HCT116 (cell line): ENCODE data around the gene DRD4. TPM values are rescaled to one million over a fixed set of nuclear protein-coding genes. Genes with fewer than 3 reads are reported as not detected.

Experiments used
- ATAC-seq: fragments of 200-7000 bp; cut with Tn5 transposase; 2 replicates; pipeline ENCODE4 v1.9.1; 2020; ENCODE audit warnings: mild to moderate bottlenecking, moderate library complexity
- BruUV-seq: library from RNA; stranded (reverse); fragments of 400-500 nt; replicated peaks from 2 replicates; lab custom pipeline; 2021; lab: Mats Ljungman, UMichigan
- CTCF ChIA-PET: fragments of 300-600 bp; sonication (Branson Sonifier 250); formaldehyde crosslinking; loops from one replicate; lab custom pipeline; 2021; ENCODE audit warnings: antibody characterized with exemption; lab: Charles Lee
- POLR2A ChIA-PET: fragments of 300-600, 350-600 bp; sonication (Branson Sonifier 250); formaldehyde crosslinking; loops from one replicate; lab custom pipeline; 2021; ENCODE audit warnings: antibody characterized with exemption; lab: Charles Lee
- RAD21 ChIA-PET, 2 experiments: fragments of 300-600 bp; sonication (Branson Sonifier 250); formaldehyde crosslinking; loops; one replicate each; lab custom pipeline; 2023; ENCODE audit warnings: low total read pairs in 2 of 2; ENCODE audit not compliant: uncharacterized antibody in 2 of 2, unreplicated experiment in 2 of 2, low non-redundant PET in 1 of 2; lab: Charles Lee
- DNase-seq: peaks from one replicate; pipeline ENCODE4 v3.0.0-alpha.2; 2010; ENCODE audit warnings: low read depth, low spot score
- H2AFZ ChIP-seq: fragments of 200-600 bp; shearing (Covaris generic), sonication (generic); 2 replicates; pipeline ENCODE4 v1.6.1; 2017; ENCODE audit warnings: low read depth, mixed run types, mixed read lengths, antibody characterized with exemption, low read length; ENCODE audit not compliant: poor library complexity, severe bottlenecking
- H3K27ac ChIP-seq: 2 replicates; pipeline ENCODE4 v1.5.1; 2012; ENCODE audit warnings: low read depth, low read length
- H3K27me3 ChIP-seq: fragments of 200-600 bp; sonication (generic); 2 replicates; pipeline ENCODE4 v1.6.1; 2016; ENCODE audit warnings: mixed run types, low read length, mixed read lengths; ENCODE audit not compliant: insufficient read depth
- H3K36me3 ChIP-seq, 2 experiments: fragments of 200-500 bp in 1 of 2; fragments of 200-600 bp in 1 of 2; sonication (Bioruptor generic) in 1 of 2; sonication (generic) in 1 of 2; 2 replicates each; pipeline versions ENCODE4 v1.5.1 to v1.6.1; 2014 to 2016; ENCODE audit warnings: low read length in 2 of 2, inconsistent platforms in 1 of 2, mixed read lengths in 1 of 2, mixed run types in 1 of 2; ENCODE audit not compliant: insufficient read depth in 2 of 2, control insufficient read depth in 1 of 2
- H3K4me1 ChIP-seq, 2 experiments: fragments of 200-600 bp in 1 of 2; sonication (generic) in 1 of 2; 2 replicates each; pipeline versions ENCODE4 v1.5.1 to v1.6.1; 2012 to 2017; ENCODE audit warnings: low read length in 2 of 2, inconsistent platforms in 1 of 2, mild to moderate bottlenecking in 1 of 2, mixed read lengths in 1 of 2, mixed run types in 1 of 2, moderate library complexity in 1 of 2; ENCODE audit not compliant: insufficient read depth in 2 of 2, control insufficient read depth in 1 of 2
- H3K4me2 ChIP-seq: fragments of 200-600 bp; sonication (generic); 2 replicates; pipeline ENCODE4 v1.6.1; 2017; ENCODE audit warnings: mixed run types, low read length, mixed read lengths
- H3K4me3 ChIP-seq, 2 experiments: fragments of 200-600 bp in 1 of 2; sonication (generic) in 1 of 2; replicated peaks in 1 of 2; 2 replicates each; pipeline ENCODE4 v1.5.1; 2011 to 2016; ENCODE audit warnings: low read length in 2 of 2, control low read depth in 1 of 2, low read depth in 1 of 2, mild to moderate bottlenecking in 1 of 2, mixed read lengths in 1 of 2, mixed run types in 1 of 2
- H3K79me2 ChIP-seq: fragments of 200-600 bp; sonication (generic); 2 replicates; pipeline ENCODE4 v1.6.1; 2017; ENCODE audit warnings: mild to moderate bottlenecking, mixed run types, low read length, moderate library complexity, mixed read lengths; ENCODE audit not compliant: insufficient read depth
- H3K9ac ChIP-seq: fragments of 200-600 bp; sonication (generic); 2 replicates; pipeline ENCODE4 v1.6.1; 2016; ENCODE audit warnings: low read length, mixed read lengths
- H3K9me2 ChIP-seq: fragments of 200-600 bp; sonication (generic), shearing (Covaris generic); 2 replicates; pipeline ENCODE4 v1.6.1; 2017; ENCODE audit warnings: mixed run types, mild to moderate bottlenecking, moderate library complexity; ENCODE audit not compliant: insufficient read depth
- H3K9me3 ChIP-seq, 2 experiments: fragments of 200-500 bp in 1 of 2; fragments of 200-600 bp in 1 of 2; sonication (Bioruptor generic) in 1 of 2; sonication (generic) in 1 of 2; 2 replicates each; pipeline ENCODE4 v1.6.1; 2014 to 2017; ENCODE audit warnings: low read length in 2 of 2, mixed read lengths in 2 of 2, inconsistent platforms in 1 of 2, low read depth in 1 of 2, mild to moderate bottlenecking in 1 of 2, mixed run types in 1 of 2, moderate library complexity in 1 of 2; ENCODE audit not compliant: control insufficient read depth in 1 of 2, insufficient read depth in 1 of 2
- H4K20me1 ChIP-seq: fragments of 200-600 bp; sonication (generic), shearing (Covaris generic); 2 replicates; pipeline ENCODE4 v1.6.1; 2017; ENCODE audit warnings: mixed run types, mild to moderate bottlenecking, moderate library complexity; ENCODE audit not compliant: insufficient read depth
- CBX3 ChIP-seq: IDR thresholded peaks from 2 replicates; pipeline ENCODE4 v1.6.1; 2012; ENCODE audit warnings: low read depth
- CEBPB ChIP-seq: IDR thresholded peaks from 2 replicates; pipeline ENCODE4 v1.6.1; 2012; ENCODE audit warnings: low read depth
- RAD21 ChIP-seq: IDR thresholded peaks from 2 replicates; pipeline ENCODE4 v1.6.1; 2012; ENCODE audit warnings: low read depth, mild to moderate bottlenecking
- REST ChIP-seq: IDR thresholded peaks from 2 replicates; pipeline ENCODE4 v1.6.1; 2012; ENCODE audit warnings: low read depth
- SIN3A ChIP-seq: IDR thresholded peaks from 2 replicates; pipeline ENCODE4 v1.6.1; 2012; ENCODE audit warnings: low read depth
- YY1 ChIP-seq: IDR thresholded peaks from 2 replicates; pipeline ENCODE4 v1.6.1; 2011; ENCODE audit warnings: low read length, low read depth, moderate library complexity, mild to moderate bottlenecking; ENCODE audit not compliant: insufficient replicate concordance; ENCODE audit errors: extremely low read depth
- ZNF274 ChIP-seq: fragments of 200-500 bp; sonication (Bioruptor generic); IDR thresholded peaks from 2 replicates; pipeline ENCODE4 v1.6.1; 2014; ENCODE audit warnings: mild to moderate bottlenecking, low read depth, low read length, inconsistent platforms
- intact Hi-C: fragments of 100-400 bp; cut with micrococcal nuclease; formaldehyde crosslinking; loops from 2 replicates; pipeline ENCODE4 v1.10.0; 2022
- total RNA-seq: library from RNA; stranded (reverse); gene quantifications from one replicate; pipeline ENCODE4 v1.2.1, GENCODE V29; 2021; ENCODE audit not compliant: unreplicated experiment
- TF ChIP-seq, protein P1 (sequence below): IDR thresholded peaks from 2 replicates; pipeline ENCODE4 v1.6.1; 2011; ENCODE audit warnings: mild to moderate bottlenecking, low read length, moderate library complexity; ENCODE audit not compliant: insufficient replicate concordance; ENCODE audit errors: extremely low read depth
- TF ChIP-seq, protein P2 (sequence below), 3 experiments: fragments of 200-600 bp in 1 of 3; sonication (generic) in 1 of 3; IDR thresholded peaks in 2 of 3; conservative IDR thresholded peaks in 1 of 3; 2 replicates each; pipeline ENCODE4 v1.5.1; 2012 to 2017; ENCODE audit warnings: low read depth in 2 of 3, low read length in 2 of 3, antibody characterized with exemption in 1 of 3, borderline replicate concordance in 1 of 3, control low read depth in 1 of 3, mild to moderate bottlenecking in 1 of 3, mixed read lengths in 1 of 3, mixed run types in 1 of 3, moderate library complexity in 1 of 3; ENCODE audit not compliant: insufficient read depth in 1 of 3

Gene DRD4
- total RNA-seq, 1 experiment from 2014 or later: 2.4 TPM

- no peaks in the 10 kb centered on the region for H4K20me1 ChIP-seq
- CTCF ChIA-PET: no interaction called here
Observed at GRCh38 chr11:620935-621814, 15.9 kb upstream of the DRD4 start.

More at GRCh38 chr11:620935-621814, 15.9 kb upstream of the DRD4 start:
- Histone ChIP-seq H3K4me2 (no peak overlapping the region), H3K27ac (no peak overlapping the region), H3K9me2 (no peaks in the 10 kb centered on the region), H3K4me1 (peaks cover 0 to 19% of the 10 kb centered on the region in 2 experiments; a peak in 3 of 4 replicates), H2AFZ (no peak overlapping the region), H3K79me2 (peaks cover 8% of the 10 kb centered on the region; the same call in 1 of the 2 replicates), H3K9ac (no peak overlapping the region), H3K9me3 (no peaks in the 10 kb centered on the region)
- POLR2A ChIA-PET: no interaction called here
- DNase-seq: no peak
- no TSS peak for BruUV-seq
- no peak for TF ChIP-seq SIN3A
- TF ChIP-seq REST: no peak
- TF ChIP-seq CEBPB: no peak
- TF ChIP-seq, protein P1, sequence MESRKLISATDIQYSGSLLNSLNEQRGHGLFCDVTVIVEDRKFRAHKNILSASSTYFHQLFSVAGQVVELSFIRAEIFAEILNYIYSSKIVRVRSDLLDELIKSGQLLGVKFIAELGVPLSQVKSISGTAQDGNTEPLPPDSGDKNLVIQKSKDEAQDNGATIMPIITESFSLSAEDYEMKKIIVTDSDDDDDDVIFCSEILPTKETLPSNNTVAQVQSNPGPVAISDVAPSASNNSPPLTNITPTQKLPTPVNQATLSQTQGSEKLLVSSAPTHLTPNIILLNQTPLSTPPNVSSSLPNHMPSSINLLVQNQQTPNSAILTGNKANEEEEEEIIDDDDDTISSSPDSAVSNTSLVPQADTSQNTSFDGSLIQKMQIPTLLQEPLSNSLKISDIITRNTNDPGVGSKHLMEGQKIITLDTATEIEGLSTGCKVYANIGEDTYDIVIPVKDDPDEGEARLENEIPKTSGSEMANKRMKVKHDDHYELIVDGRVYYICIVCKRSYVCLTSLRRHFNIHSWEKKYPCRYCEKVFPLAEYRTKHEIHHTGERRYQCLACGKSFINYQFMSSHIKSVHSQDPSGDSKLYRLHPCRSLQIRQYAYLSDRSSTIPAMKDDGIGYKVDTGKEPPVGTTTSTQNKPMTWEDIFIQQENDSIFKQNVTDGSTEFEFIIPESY: no peak
- TF ChIP-seq RAD21: no peak
- no peak for TF ChIP-seq CBX3
- no peak for TF ChIP-seq YY1
- no peak for TF ChIP-seq ZNF274
- TF ChIP-seq, protein P2, sequence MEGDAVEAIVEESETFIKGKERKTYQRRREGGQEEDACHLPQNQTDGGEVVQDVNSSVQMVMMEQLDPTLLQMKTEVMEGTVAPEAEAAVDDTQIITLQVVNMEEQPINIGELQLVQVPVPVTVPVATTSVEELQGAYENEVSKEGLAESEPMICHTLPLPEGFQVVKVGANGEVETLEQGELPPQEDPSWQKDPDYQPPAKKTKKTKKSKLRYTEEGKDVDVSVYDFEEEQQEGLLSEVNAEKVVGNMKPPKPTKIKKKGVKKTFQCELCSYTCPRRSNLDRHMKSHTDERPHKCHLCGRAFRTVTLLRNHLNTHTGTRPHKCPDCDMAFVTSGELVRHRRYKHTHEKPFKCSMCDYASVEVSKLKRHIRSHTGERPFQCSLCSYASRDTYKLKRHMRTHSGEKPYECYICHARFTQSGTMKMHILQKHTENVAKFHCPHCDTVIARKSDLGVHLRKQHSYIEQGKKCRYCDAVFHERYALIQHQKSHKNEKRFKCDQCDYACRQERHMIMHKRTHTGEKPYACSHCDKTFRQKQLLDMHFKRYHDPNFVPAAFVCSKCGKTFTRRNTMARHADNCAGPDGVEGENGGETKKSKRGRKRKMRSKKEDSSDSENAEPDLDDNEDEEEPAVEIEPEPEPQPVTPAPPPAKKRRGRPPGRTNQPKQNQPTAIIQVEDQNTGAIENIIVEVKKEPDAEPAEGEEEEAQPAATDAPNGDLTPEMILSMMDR (IDR thresholded peaks at IDR 0.05 in 2 of 3, conservative IDR thresholded peaks at IDR 0.05 in 1 of 3; ENCODE audit: borderline replicate concordance in 1 of 3, insufficient read depth in 1 of 3, low read depth in 2 of 3, low read length in 2 of 3): no peak
- TF ChIP-seq, all 23 proteins: peak for 0
- H3K4me3 ChIP-seq: no peak overlapping the region
- no peak for ATAC-seq
- no peaks in the 10 kb centered on the region for H3K27me3 ChIP-seq
- peaks cover 3 to 4% of the 10 kb centered on the region in 2 experiments; a peak in 2 of 4 replicates for H3K36me3 ChIP-seq
- RAD21 ChIA-PET: no interaction called here
- intact Hi-C loops: no loop called here
